H1 (cell line): ENCODE results near the gene ZNF432. TPM values are rescaled to one million over a fixed set of nuclear protein-coding genes. Genes with fewer than 3 reads are reported as not detected.
"Not testable (repeated sequence)": the region's sequence is repeated elsewhere in the genome, so short reads cannot be mapped to it uniquely, and the experiment has no call there.

Experiments
- CTCF ChIA-PET: fragments of 300-600 bp; sonication (Branson Sonifier 250); formaldehyde crosslinking; loops from one replicate; lab custom pipeline; 2021; ENCODE audit not compliant: partially characterized antibody; lab: Charles Lee
- POLR2A ChIA-PET: fragments of 300-600 bp; sonication (Branson Sonifier 250); formaldehyde crosslinking; loops from one replicate; lab custom pipeline; 2021; ENCODE audit warnings: inconsistent platforms; ENCODE audit not compliant: partially characterized antibody; lab: Charles Lee
- DNase-seq, 2 experiments: peaks; one replicate each; pipeline versions ENCODE4 v3.0.0 to v3.0.0-alpha.2; 2010 to 2022; ENCODE audit warnings: low spot score in 2 of 2, low read depth in 1 of 2, mixed read lengths in 1 of 2
- FAIRE-seq: peaks from 2 replicates; lab custom pipeline; 2011; peaks lifted over from hg19 to GRCh38; lab: Jason Lieb, UNC
- H2AFZ ChIP-seq: 2 replicates; pipeline ENCODE4 v1.8.1; 2012; ENCODE audit warnings: low read length, inconsistent platforms
- H2AK5ac ChIP-seq: 2 replicates; pipeline ENCODE4 v1.6.1; 2013; ENCODE audit warnings: low read depth, low read length
- H2BK120ac ChIP-seq: replicated peaks from 2 replicates; pipeline ENCODE3; 2013; ENCODE audit warnings: low read depth, low read length, inconsistent platforms
- H2BK12ac ChIP-seq: 2 replicates; pipeline ENCODE4 v1.6.1; 2013; ENCODE audit warnings: low read depth, low read length
- H2BK15ac ChIP-seq: 2 replicates; pipeline ENCODE4 v1.6.1; 2013; ENCODE audit warnings: low read length
- H2BK20ac ChIP-seq: 2 replicates; pipeline ENCODE4 v1.6.1; 2013; ENCODE audit warnings: low read length
- H2BK5ac ChIP-seq: 2 replicates; pipeline ENCODE4 v1.6.1; 2013; ENCODE audit warnings: low read depth, low read length
- H3K14ac ChIP-seq: 2 replicates; pipeline ENCODE4 v1.6.1; 2013; ENCODE audit warnings: inconsistent platforms; ENCODE audit not compliant: insufficient read length
- H3K18ac ChIP-seq: 2 replicates; pipeline ENCODE4 v1.6.1; 2013; ENCODE audit warnings: low read length; ENCODE audit errors: extremely low read depth
- H3K23ac ChIP-seq: 2 replicates; pipeline ENCODE4 v1.6.1; 2013; ENCODE audit warnings: inconsistent platforms; ENCODE audit not compliant: insufficient read length
- H3K23me2 ChIP-seq: 2 replicates; pipeline ENCODE4 v1.6.1; 2013; ENCODE audit warnings: low read depth, low read length
- H3K27ac ChIP-seq: 2 replicates; pipeline ENCODE4 v1.6.1; 2011; ENCODE audit warnings: low read depth, low read length, inconsistent platforms
- H3K27me3 ChIP-seq, 4 experiments: replicated peaks in 1 of 4; 1 replicate in 1 of 4; 2 replicates in 3 of 4; pipeline versions ENCODE4 v1.6.1 to v1.8.1; 2011 to 2013; ENCODE audit warnings: low read length in 3 of 4, mild to moderate bottlenecking in 3 of 4, inconsistent platforms in 2 of 4, mixed read lengths in 2 of 4, moderate library complexity in 1 of 4; ENCODE audit not compliant: control insufficient read depth in 3 of 4, insufficient read depth in 3 of 4; ENCODE audit errors: extremely low read depth in 1 of 4
- H3K36me3 ChIP-seq, 4 experiments: 2 replicates each; pipeline versions ENCODE4 v1.6.1 to v1.8.1; 2011 to 2013; ENCODE audit warnings: mild to moderate bottlenecking in 4 of 4, low read length in 3 of 4, moderate library complexity in 2 of 4, control low read depth in 1 of 4, inconsistent platforms in 1 of 4; ENCODE audit not compliant: insufficient read depth in 4 of 4, control insufficient read depth in 2 of 4
- H3K4ac ChIP-seq: replicated peaks from 2 replicates; pipeline ENCODE3; 2013; ENCODE audit warnings: low read length, low read depth, mixed read lengths, inconsistent platforms; ENCODE audit not compliant: insufficient read length
- H3K4me1 ChIP-seq, 4 experiments: replicated peaks in 1 of 4; 1 replicate in 1 of 4; 2 replicates in 3 of 4; pipeline versions ENCODE4 v1.6.1 to v1.8.1; 2011 to 2013; ENCODE audit warnings: low read length in 3 of 4, inconsistent platforms in 2 of 4, mixed read lengths in 1 of 4; ENCODE audit not compliant: insufficient read depth in 4 of 4, control insufficient read depth in 3 of 4
- H3K4me2 ChIP-seq, 2 experiments: 2 replicates each; pipeline versions ENCODE4 v1.6.1 to v1.8.1; 2011 to 2013; ENCODE audit warnings: low read depth in 2 of 2, low read length in 2 of 2, control low read depth in 1 of 2, inconsistent platforms in 1 of 2, mild to moderate bottlenecking in 1 of 2; ENCODE audit not compliant: insufficient read depth in 1 of 2
- H3K4me3 ChIP-seq, 4 experiments: fragments of 200-600, 300-600 bp in 1 of 4; sonication (generic), shearing (Covaris generic), sonication (Bioruptor Twin) in 1 of 4; 2 replicates each; pipeline versions ENCODE4 v1.5.1 to v1.8.1; 2011 to 2016; ENCODE audit warnings: low read length in 4 of 4, low read depth in 3 of 4, control low read depth in 2 of 4, inconsistent platforms in 2 of 4, mild to moderate bottlenecking in 2 of 4, mixed read lengths in 1 of 4, moderate library complexity in 1 of 4; ENCODE audit not compliant: insufficient read depth in 2 of 4; ENCODE audit errors: extremely low read depth in 1 of 4
- H3K56ac ChIP-seq: replicated peaks from 2 replicates; pipeline ENCODE3; 2013; ENCODE audit warnings: low read depth, mild to moderate bottlenecking, mixed read lengths, low read length, inconsistent platforms; ENCODE audit not compliant: insufficient read length
- H3K79me1 ChIP-seq: 2 replicates; pipeline ENCODE4 v1.6.1; 2013; ENCODE audit warnings: low read depth, low read length, control low read depth
- H3K79me2 ChIP-seq, 2 experiments: 2 replicates each; pipeline versions ENCODE4 v1.6.1 to v1.8.1; 2012 to 2013; ENCODE audit warnings: low read length in 2 of 2, mild to moderate bottlenecking in 2 of 2, inconsistent platforms in 1 of 2; ENCODE audit not compliant: insufficient read depth in 2 of 2, control insufficient read depth in 1 of 2
- H3K9ac ChIP-seq, 4 experiments: replicated peaks in 1 of 4; 1 replicate in 1 of 4; 2 replicates in 3 of 4; pipeline versions ENCODE4 v1.6.1 to v1.8.1; 2011 to 2013; ENCODE audit warnings: low read depth in 3 of 4, low read length in 3 of 4, control low read depth in 2 of 4, mild to moderate bottlenecking in 2 of 4, moderate library complexity in 2 of 4, inconsistent platforms in 1 of 4; ENCODE audit errors: extremely low read depth in 1 of 4
- H3K9me3 ChIP-seq, 2 experiments: 2 replicates each; pipeline versions ENCODE4 v1.6.1 to v1.8.1; 2012 to 2013; ENCODE audit warnings: mild to moderate bottlenecking in 2 of 2, moderate library complexity in 2 of 2, control low read depth in 1 of 2, inconsistent platforms in 1 of 2, low read depth in 1 of 2, low read length in 1 of 2, mixed read lengths in 1 of 2; ENCODE audit not compliant: insufficient read depth in 2 of 2
- H4K20me1 ChIP-seq, 2 experiments: replicated peaks in 1 of 2; 2 replicates each; pipeline versions ENCODE3 to v1.8.1; 2011 to 2013; ENCODE audit warnings: inconsistent platforms in 2 of 2, low read length in 2 of 2, mild to moderate bottlenecking in 1 of 2; ENCODE audit not compliant: insufficient read depth in 2 of 2, control insufficient read depth in 1 of 2
- H4K5ac ChIP-seq: 2 replicates; pipeline ENCODE4 v1.6.1; 2013; ENCODE audit warnings: low read length, low read depth, mixed read lengths, inconsistent platforms; ENCODE audit not compliant: insufficient read length
- H4K8ac ChIP-seq: 2 replicates; pipeline ENCODE4 v1.8.0; 2013; ENCODE audit warnings: mild to moderate bottlenecking, moderate library complexity, low read length, inconsistent platforms; ENCODE audit not compliant: insufficient read depth; ENCODE audit errors: extremely low read depth
- H4K91ac ChIP-seq: replicated peaks from 2 replicates; pipeline ENCODE3; 2013; ENCODE audit warnings: low read length, mixed read lengths, inconsistent platforms; ENCODE audit not compliant: insufficient read length
- WGBS, 2 experiments: shearing (Covaris generic) in 1 of 2; methylation state at CpG; one replicate each; pipeline versions ENCODE4 v1.1.6 to v1.1.7; 2013 to 2015; ENCODE audit warnings: low lambda C conversion rate in 2 of 2, mixed read lengths in 2 of 2, inconsistent platforms in 1 of 2, low coverage in 1 of 2, missing lambda C conversion rate in 1 of 2; ENCODE audit not compliant: insufficient replicate concordance in 2 of 2, insufficient coverage in 1 of 2, insufficient read length in 1 of 2; ENCODE audit errors: extremely low coverage in 1 of 2, missing lambda C conversion rate in 1 of 2; 5-methylcytosine and 5-hydroxymethylcytosine counted together
- polyA plus RNA-seq, 7 experiments: library from polyadenylated mRNA; depleted of rRNA in 3 of 7; stranded (reverse) in 5 of 7; unstranded in 2 of 7; fragments of >200 nt in 5 of 7; fragments of 200-250 nt in 2 of 7; gene quantifications; 1 replicate in 5 of 7; 2 replicates in 1 of 7; 4 replicates in 1 of 7; pipeline versions ENCODE4 v1.2.1 to v1.2.3, GENCODE V29; 2011 to 2013; ENCODE audit warnings: missing spikeins in 2 of 7, mixed read lengths in 2 of 7
- total RNA-seq: library from RNA; stranded (reverse); fragmentation: NEBNext Ultra II Directional; extraction: Animal tissue kit (Norgen Biotek cat#: 25700); gene quantifications from 2 replicates; pipeline ENCODE4 v1.2.1, GENCODE V29; 2021

The ZNF432 gene
- total and polyA plus RNA-seq, 2 of the 8 experiments (the other 6 are each of a cell fraction or from before 2014, with no cell fraction given), result 2.0 to 8.3 TPM

DNA sequence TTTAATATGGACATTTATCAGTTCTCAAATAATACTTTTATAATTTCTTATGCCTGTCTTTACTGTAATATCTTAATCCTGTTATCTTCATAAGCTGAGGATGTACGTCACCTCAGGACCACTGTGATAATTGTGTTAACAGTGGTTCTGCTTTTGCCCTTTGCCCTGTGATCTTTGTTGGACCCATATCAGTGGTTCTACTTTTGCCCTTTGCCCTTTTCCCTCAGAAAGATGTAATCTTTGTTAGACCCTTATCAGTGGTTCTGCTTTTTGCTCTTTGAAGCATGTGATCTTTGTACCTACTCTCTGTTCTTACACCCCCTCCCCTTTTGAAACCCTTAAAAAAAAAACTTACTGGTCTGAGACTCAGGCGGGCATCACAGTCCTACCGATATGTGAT lies 7.8 kb upstream of the ZNF432 start:
- H3K4me1 ChIP-seq, H3K4me3 ChIP-seq, H2AFZ ChIP-seq, H2BK20ac ChIP-seq, H3K18ac ChIP-seq, H2BK12ac ChIP-seq, H3K23ac ChIP-seq, CTCF ChIA-PET, H4K5ac ChIP-seq, H3K14ac ChIP-seq, H3K9ac ChIP-seq, H2AK5ac ChIP-seq, H3K4ac ChIP-seq, DNase-seq, H4K91ac ChIP-seq, H3K56ac ChIP-seq, H2BK15ac ChIP-seq, H3K23me2 ChIP-seq, H3K79me2 ChIP-seq, H3K36me3 ChIP-seq, H3K79me1 ChIP-seq, H3K27me3 ChIP-seq, H4K20me1 ChIP-seq, POLR2A ChIA-PET, FAIRE-seq, H3K27ac ChIP-seq, H3K4me2 ChIP-seq, H2BK120ac ChIP-seq, H2BK5ac ChIP-seq, H4K8ac ChIP-seq: not testable (repeated sequence)
- 84% methylated on average over 3 of the region's 3 CpGs; no CpG with 5 or more reads in 1 of the 2 experiments for WGBS, 2 experiments
- peaks cover 7 to 32% of the 10 kb centered on the region in 2 experiments; a peak in 2 of 4 replicates for H3K9me3 ChIP-seq

DNA sequence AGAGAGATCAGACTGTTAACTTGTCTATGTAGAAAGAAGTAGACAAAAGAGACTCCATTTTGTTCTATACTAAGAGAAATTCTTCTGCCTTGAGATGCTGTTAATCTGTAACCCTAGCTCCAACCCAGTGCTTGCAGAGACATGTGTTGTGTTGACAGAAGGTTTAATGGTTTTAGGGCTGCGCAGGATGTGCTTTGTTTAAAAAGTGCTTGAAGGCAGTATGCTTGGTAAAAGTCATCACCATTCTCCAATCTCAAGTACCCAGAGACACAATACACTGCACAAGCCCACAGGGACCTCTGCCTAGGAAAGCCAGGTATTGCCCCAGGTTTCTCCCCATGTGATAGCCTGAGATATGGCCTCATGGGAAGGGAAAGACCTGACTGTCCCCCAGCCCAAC lies 3.1 kb upstream of the ZNF432 start:
- 94% methylated on average over 1 of the region's 1 CpG; no CpG with 5 or more reads in 1 of the 2 experiments for WGBS, 2 experiments
- H4K5ac ChIP-seq, H2BK12ac ChIP-seq, H3K14ac ChIP-seq, H3K27ac ChIP-seq, H3K79me2 ChIP-seq, H2AFZ ChIP-seq, H3K23ac ChIP-seq, H3K9ac ChIP-seq, H3K4me3 ChIP-seq, DNase-seq, H4K20me1 ChIP-seq, H2BK5ac ChIP-seq, H3K23me2 ChIP-seq, H3K36me3 ChIP-seq, H3K27me3 ChIP-seq, H2BK15ac ChIP-seq, H2AK5ac ChIP-seq, H3K4ac ChIP-seq, H2BK120ac ChIP-seq, FAIRE-seq, H3K79me1 ChIP-seq, H3K4me2 ChIP-seq, H4K91ac ChIP-seq, H2BK20ac ChIP-seq, CTCF ChIA-PET, H4K8ac ChIP-seq, H3K18ac ChIP-seq, H3K4me1 ChIP-seq, H3K56ac ChIP-seq: not testable (repeated sequence)
- POLR2A ChIA-PET, result interaction anchor here (1.1 to 1.2 kb wide), 2 partner anchors 21 to 87 kb away, joined by 3 read pairs; partner anchors contain the start of gene ZNF616
- H3K9me3 ChIP-seq, result peaks cover 9 to 14% of the 10 kb centered on the region in 2 experiments; a peak in 3 of 4 replicates
